ENCODE results near the gene LRRK2.

GRCh38 chr12:40175489-40175888 lies 49.3 kb upstream of the LRRK2 start:
- no peak for TF ChIP-seq OSR1 (CRISPR knock-in tag; IDR thresholded peaks at IDR 0.05)
- no peak for TF ChIP-seq CREB5 (CRISPR knock-in tag; IDR thresholded peaks at IDR 0.05; ENCODE audit: low read depth)
- no peak for TF ChIP-seq ARNTL (CRISPR knock-in tag; IDR thresholded peaks at IDR 0.05; ENCODE audit: borderline replicate concordance, low read depth)
- no peak for TF ChIP-seq PPARA (CRISPR knock-in tag; IDR thresholded peaks at IDR 0.05; ENCODE audit: borderline replicate concordance)
- TF ChIP-seq PATZ1 (CRISPR knock-in tag; IDR thresholded peaks at IDR 0.05; ENCODE audit: borderline replicate concordance): no peak
- TF ChIP-seq ZNF565 (CRISPR knock-in tag; conservative IDR thresholded peaks at IDR 0.05; ENCODE audit: low read depth): no peak
- TF ChIP-seq BACH2 (CRISPR knock-in tag; IDR thresholded peaks at IDR 0.05; ENCODE audit: borderline replicate concordance): no peak
- no peak for TF ChIP-seq RARB (CRISPR knock-in tag; IDR thresholded peaks at IDR 0.05)
- TF ChIP-seq ESRRG (CRISPR knock-in tag; IDR thresholded peaks at IDR 0.05): no peak
